GM12874 (cell line): ENCODE measurements around the gene MT1E.

Experiments
- TF ChIP-seq, protein P1 (sequence below): IDR thresholded peaks from 2 replicates; pipeline ENCODE4 v1.5.1; 2011; ENCODE audit warnings: low read depth, mild to moderate bottlenecking, control low read depth, low read length, moderate library complexity; ENCODE audit not compliant: insufficient read depth

Gene MT1E

DNA sequence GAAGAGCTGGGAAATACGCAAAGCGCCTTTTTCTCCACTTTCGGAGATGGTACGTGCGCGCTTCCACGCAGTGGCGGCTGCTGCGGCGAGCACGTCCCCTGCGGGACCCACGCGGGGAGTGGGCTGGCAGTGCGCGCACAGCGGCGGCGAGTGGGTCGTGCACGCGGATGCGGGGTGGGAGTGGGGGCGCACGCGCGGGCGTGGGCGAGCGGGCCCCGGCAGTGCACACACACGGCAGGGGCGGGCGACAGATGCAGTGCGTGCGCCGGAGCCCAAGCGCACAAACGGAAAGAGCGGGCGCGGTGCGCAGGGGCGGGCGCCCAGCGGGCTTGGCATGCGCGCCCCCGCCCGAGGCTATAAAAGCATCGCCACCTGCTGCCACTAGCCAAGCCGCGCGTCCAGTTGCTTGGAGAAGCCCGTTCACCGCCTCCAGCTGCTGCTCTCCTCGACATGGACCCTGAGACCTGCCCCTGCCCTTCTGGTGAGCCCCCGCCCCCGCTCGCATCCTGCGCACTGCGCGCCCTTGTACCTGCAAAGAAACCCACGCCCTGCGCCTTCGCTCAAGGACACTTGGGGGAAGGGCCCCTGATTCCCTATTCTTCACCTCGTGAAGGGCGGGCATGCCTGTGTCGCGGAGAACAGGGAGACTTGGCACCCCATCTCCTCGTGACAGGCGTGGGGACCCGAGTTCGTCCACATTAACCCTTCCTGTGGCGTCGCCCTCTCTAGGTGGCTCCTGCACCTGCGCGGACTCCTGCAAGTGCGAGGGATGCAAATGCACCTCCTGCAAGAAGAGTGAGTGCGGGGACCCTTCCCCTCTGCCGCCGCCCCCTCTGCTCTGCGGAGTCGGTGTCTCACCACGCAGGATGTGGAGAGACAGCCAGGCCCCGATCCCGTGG lies 36.2 kb upstream of the MT1E start, which contains the start of gene MT3:
TSS of gene MT3 (plus strand) at position 388 of the 899 bp plus-strand sequence. CDS start at position 451, 63 bp downstream.
- TF ChIP-seq, protein P1, sequence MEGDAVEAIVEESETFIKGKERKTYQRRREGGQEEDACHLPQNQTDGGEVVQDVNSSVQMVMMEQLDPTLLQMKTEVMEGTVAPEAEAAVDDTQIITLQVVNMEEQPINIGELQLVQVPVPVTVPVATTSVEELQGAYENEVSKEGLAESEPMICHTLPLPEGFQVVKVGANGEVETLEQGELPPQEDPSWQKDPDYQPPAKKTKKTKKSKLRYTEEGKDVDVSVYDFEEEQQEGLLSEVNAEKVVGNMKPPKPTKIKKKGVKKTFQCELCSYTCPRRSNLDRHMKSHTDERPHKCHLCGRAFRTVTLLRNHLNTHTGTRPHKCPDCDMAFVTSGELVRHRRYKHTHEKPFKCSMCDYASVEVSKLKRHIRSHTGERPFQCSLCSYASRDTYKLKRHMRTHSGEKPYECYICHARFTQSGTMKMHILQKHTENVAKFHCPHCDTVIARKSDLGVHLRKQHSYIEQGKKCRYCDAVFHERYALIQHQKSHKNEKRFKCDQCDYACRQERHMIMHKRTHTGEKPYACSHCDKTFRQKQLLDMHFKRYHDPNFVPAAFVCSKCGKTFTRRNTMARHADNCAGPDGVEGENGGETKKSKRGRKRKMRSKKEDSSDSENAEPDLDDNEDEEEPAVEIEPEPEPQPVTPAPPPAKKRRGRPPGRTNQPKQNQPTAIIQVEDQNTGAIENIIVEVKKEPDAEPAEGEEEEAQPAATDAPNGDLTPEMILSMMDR = no peak

DNA sequence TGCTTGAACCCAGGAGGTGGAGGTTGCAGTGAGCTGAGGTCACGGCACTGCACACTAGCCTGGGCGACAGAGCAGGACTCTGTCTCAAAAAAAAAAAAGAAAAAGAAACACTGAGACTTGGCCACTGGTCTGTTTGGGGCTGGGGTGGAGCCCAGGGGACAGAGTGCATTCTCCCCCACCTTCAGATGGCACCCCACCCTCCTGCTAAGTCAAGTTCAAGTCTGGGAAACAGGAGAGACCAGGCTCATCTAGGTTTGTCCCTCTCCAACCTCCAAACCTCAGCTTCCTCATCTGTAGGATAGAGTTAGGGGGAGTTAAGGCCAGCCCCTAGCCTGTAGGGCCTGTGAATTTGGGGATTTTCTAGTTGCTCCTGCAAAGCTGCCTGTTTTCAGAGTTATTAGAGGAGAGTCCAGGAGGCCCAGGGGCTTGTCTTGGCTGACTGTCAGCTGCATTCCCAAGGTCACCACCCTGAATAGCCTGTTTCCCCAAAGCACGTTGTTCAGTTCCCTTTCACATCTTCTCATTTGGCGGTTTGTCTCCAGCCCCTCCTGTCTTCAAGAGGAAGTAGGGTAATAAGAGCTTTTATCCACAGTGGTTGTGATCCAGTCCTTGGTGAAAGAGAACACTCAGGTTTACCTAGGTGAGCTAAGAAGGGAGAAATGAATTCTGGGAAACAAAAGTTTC lies 34.1 kb upstream of the MT1E start:
- TF ChIP-seq, protein P1 = no peak

DNA sequence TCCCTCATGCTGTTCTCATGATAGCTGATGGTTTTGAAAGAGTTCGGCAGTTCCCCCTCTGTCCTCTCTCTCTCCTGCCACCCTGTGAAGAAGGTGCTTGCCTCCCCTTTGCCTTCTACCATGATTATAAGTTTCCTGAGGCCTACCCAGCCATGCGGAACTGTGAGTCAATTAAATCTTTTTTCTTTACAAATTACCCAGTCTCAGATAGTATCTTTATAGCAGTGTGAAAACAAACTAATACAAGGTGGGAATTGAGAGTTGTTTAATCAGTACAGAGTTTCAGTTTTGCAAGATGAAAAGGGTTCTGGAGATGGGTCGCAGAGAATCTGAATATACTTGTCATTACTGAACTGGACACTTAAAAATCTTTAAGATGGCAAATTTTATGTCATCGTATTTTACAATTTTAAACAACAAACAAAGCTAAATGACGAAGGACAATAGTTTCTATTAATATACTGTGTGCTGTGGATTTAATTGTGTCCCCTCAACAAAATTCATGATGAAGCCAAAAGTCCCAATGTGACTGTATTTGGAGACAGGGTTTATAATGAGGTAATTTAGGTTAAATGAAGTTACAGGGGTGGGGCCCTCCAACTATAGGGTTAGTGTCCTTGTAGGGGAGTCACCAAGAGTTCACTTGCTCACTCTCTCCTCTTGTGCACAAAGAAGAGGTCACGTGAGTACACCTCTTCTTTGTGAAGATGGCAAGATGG lies 31.8 kb upstream of the MT1E start:
- TF ChIP-seq, protein P1 = no peak

DNA sequence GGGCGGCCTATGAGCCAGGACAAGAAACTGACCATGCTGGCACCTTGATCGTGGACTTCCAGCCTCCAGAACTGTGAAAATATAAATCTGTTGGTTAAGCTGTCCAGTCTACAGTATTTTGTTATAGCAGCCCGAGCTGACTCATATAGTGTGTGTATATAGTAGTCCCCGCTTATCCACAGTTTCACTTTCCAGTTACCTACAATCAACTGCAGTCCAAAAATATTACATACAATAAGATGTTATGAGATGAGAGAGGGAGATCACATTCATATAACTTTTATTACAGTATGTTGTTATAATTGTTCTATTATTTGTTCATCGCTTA lies 31.3 kb upstream of the MT1E start:
- TF ChIP-seq, protein P1 = no peak

DNA sequence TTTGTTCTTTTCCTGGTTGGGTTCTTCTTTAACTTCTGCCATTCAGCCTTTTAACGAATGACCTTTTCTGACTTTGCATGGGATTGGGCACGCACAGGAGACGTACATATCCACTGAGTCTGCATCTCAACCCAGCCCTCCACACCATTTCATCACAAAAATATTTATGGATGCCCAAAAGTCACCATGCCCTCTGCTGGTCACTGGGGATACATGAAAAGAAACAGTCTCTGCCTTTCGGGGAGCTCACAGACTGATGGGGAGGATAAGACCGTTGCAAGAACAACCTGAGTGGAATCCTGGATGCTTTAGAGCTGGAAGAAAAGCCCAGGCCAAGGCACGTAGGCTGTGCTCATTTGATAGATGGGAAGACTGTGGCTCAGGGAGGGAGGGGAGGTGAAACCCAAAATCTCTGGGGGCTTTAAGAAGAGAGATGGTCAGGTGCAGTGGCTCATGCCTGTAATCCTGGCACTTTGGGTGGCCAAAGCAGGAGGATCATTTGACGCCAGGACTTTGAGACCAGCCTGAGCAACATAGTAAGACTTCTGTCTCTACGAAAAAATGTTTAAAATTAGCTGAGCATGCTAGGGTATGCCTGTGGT lies 25.1 kb upstream of the MT1E start:
- TF ChIP-seq, protein P1 = peak; percentile 59; the same call in 1 of the 2 replicates

DNA sequence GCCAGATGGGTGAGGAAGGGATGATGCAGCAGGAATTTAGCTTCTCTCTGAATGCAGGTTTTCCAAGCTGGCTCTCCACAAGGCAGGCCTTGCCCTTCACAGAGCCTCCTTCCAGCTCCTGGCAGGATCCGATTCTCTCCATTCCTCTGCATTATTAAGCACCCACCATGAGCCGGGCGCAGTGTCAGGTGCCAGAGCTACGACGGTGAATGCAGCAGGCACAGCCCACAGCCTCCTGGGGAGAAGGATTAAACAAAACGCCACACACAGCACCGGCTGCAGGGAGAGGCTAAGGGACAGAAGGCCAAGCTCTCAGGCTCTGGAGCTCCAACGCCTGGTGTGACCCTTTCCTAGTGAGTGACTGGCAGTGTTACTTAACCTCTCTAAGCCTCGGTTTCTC lies 24.3 kb upstream of the MT1E start:
- TF ChIP-seq, protein P1 = no peak
